NCI-H345 treated with DMSO at 0.1 percent for 48 hours (cell line): ENCODE data around the gene ACR.

ENCODE experiments used
- DNase-seq: peaks from one replicate; lab custom pipeline; 2025; ENCODE audit not compliant: unreplicated experiment; lab: John Stamatoyannopoulos, UW

Gene ACR

DNA sequence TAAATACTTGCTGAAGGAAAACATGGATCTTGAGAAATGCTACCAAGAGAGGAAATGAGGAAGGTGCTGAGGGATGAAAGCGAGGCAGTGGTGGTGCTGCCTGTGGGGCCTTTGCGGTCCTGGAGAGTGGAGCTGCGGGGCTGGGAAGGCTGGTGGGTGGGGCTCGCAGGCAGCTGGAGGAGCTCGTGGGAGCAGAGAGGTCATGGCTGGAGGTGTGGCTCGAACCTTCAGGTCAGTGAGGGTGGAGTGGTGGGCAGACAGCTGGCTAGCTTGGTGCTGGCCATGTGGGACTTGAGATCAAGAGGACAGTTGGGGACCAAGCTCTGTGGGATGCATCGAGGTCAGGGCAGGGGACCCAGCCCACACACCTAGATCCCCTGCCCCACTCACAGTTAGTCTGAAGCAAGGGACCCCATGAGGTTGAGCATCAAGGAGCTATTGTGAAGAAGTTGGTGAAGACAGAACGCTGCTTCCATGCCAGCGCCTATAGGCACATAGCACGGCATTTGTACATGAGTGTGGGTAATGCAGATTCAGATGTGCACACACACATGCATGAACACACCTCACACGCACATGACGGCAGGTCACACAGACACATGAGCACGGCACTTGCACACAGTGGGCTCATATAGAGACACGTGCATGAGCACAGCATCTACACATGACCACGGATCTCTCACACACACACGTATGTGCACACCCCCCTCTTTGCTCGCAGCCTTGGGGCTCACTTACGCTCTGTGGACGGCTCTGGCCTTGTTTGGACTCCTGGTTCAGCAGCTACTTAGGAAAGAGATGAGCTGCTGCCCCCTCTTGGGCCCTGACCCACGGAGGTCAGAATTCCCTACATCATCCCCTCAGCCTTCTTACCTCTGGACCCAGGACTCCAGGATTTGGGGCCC, 34.9 kb upstream of the ACR start:
- DNase-seq: no peak

DNA sequence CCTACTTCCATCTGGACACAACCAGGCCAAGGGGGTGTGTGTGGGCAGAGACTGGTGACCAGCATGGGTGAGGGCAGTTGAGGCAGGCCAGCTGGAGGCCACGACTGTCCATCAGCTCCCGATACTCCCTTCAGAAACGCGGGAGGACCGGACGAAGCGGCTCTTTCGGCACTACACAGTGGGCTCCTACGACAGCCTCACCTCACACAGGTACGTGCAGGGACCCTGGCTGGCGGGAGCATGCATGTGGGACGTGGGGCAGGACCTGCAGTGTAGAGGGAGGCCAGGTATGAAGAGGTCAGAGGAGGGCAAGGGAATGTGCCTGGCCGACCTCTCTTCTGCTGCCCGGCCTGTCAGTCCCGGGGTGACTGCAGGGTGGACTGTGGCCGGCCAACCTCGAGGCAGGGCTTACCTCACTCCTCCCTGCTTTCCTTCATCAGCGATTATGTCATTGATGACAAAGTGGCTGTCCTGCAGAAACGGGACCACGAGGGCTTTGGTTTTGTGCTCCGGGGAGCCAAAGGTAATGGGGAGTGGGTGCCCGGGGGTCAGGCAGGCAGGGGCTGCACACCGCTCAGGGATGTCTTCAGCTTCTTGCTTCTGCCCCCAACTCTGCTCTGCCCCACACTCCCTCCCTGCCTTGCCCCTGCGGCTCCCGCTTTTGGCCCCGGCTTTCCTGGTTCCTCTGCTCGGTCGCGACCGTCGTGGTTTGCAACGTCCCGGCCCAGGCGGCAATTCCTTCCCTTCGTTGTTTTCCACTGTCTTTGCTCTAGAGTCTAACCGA, 34.1 kb upstream of the ACR start:
- no peak for DNase-seq

- no peak for DNase-seq
These were observed 33.3 kb upstream of the ACR start for GRCh38 chr22:50704510-50705218.

DNA sequence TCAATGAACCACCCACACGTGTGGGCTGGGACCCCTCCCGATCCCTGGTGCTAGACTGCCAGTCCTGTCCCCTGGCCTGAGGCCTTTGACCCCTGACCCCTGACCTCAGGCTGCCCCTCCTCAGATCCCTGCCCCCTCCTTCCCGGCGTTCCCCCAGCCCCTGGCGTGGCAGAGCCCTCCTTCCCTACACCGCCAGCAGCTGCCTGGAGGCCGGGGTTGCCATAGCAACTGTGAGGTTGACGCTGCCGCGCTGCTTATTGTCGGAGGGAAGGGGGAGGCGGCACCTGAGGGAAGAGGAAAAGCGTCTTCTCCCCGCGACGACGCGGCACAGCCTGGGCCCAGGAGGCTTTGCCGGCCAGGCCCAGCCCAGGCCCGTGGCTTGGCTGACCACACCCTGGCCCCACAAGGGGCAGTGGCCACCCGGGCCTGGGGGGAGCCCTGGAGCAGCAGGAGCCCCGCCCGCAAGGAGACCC, 32.7 kb upstream of the ACR start:
- peak; percentile 32 for DNase-seq

- no peak for DNase-seq
These were observed 32.1 kb upstream of the ACR start for GRCh38 chr22:50705851-50706351.

- no peak for DNase-seq
These were observed 31.4 kb upstream of the ACR start for GRCh38 chr22:50706481-50707125.

DNA sequence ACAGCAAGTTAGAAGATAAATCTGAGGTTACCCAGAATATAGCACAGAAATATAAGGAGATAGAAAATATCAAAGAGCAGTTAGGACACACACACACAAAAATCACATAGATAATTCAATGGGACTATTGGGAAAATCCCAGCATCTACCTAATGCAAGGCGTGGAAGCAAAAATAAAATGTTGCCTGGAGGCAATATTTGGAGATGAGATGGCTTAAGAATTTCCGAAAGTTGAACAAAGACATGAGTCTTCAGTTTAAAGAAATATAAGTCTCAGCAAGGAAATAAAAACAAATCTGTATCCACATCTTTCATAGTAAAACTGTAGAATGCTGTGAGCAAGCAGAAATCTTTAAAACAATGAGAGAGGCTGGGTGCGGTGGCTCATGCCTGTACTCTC, 29.5 kb upstream of the ACR start:
- DNase-seq: no peak

GRCh38 chr22:50708996-50709395, 29.0 kb upstream of the ACR start:
- DNase-seq: no peak

GRCh38 chr22:50710221-50710620, 27.8 kb upstream of the ACR start:
- no peak for DNase-seq

DNA sequence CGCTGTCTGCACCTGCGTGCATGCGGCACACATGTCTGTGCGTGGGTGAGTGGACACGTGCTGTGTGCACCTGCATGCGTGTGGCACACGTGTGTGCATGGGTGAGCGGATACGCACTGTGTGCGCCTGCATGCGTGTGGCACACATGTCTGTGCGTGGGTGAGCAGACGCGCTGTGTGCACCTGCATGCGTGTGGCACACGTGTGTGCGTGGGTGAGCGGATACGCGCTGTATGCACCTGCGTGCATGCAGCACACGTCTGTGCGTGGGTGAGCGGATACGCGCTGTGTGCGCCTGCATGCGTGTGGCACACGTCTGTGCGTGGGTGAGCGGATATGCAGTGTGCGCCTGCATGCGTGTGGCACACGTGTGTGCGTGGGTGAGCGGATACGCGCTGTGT, 27.1 kb upstream of the ACR start:
- no peak for DNase-seq

- no peak for DNase-seq
These were observed 26.3 kb upstream of the ACR start for GRCh38 chr22:50711446-50712340.

GRCh38 chr22:50712341-50713007, 25.5 kb upstream of the ACR start:
- no peak for DNase-seq

DNA sequence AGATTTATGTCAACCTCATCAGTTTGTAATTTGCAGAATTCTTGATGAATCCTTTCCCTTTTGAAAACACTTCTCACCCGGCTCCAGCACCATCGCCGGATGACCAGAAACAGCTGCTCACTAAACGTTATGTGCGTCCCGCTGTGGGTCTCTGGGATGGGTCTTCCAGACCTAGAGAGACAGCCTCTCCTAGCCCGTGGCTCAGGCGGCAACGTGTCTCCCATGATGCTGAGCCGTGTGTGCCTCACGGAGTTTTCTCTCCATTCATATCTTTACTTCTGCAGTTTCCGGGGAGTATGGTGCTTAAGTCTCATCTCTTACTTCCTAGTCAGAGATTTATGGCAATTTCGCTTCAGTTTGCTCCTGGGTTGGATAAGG, 25.0 kb upstream of the ACR start:
- no peak for DNase-seq

DNA sequence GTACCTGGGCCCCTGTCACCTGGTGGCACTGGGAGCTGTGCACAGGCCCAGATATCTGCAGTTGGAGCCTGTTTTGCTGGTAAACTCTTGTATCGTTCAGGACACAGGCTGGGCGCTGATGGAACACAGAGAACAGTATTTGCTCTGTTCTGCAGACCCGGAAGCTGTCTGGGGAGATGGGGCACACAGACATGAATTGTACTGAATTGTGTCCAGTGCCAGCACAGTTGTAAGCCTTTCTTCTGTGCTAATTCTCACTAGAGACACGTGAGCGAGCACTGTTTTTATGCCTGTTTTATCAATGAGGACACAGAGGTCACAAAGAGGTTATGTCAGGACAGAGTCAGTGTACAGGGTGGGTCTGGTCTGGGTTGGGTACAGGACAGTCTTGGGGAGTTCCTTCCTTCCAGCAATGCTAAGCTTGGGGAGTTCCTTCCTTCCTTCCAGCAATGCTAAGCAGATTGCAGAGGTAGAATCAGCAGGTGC, 24.4 kb upstream of the ACR start:
- no peak for DNase-seq

- no peak for DNase-seq
These were observed 23.9 kb upstream of the ACR start for GRCh38 chr22:50714150-50714549.

DNA sequence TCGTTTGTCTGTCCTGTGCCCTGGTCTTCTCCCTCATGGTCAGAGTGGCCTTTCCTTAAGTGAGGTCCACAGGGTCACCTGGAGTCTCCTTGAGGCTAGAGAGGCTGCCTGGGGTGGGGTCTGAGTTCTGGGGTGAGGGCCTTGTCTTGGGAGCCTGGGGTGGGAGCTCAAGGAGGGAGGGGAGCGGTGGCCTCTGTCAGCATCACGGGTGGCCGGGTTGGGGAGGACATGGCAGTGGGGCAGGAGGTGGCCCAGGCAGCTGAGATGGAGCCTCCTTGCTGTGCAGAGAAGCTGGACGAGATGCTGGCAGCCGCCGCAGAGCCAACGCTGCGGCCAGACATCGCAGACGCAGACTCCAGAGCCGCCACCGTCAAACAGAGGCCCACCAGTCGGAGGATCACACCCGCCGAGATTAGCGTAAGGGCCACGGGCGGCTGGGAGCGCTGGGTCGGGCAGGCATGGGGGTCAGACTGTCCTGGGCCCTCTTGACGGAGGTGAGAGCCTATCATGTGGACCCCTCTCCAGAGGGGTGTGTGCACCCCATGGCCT, 23.3 kb upstream of the ACR start:
- DNase-seq: no peak

GRCh38 chr22:50715250-50715649, 22.8 kb upstream of the ACR start:
- no peak for DNase-seq

DNA sequence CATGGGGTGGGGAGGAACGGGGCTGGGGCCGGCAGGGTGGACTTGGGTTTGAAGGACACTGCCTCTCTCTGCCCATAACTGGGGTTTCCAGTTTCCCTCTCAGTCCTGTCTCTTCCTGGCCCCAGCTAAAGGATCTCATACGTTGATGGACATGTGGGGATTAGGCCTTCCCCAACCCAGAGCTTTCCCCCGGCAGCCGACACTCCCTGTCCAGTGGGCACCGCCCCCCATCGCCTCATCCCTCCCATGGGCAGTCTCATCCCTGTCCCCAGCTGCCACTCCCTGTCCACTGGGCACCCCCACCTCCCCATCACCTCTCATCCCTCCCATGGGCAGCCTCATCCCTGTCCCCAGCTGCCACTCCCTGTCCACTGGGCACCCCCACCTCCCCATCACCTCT, 22.2 kb upstream of the ACR start:
- no peak for DNase-seq
